T47D (cell line): ENCODE results near the gene CD300LF.

Experiments used
- DNase-seq, 2 experiments: peaks; one replicate each; pipeline versions ENCODE4 v3.0.0 to v3.0.0-alpha.2; 2011 to 2012; ENCODE audit warnings: low read depth in 1 of 2, low spot score in 1 of 2
- JUND ChIP-seq: IDR thresholded peaks from 2 replicates; pipeline ENCODE4 v1.6.1; 2012; ENCODE audit warnings: low read depth
- in situ Hi-C: cut with HindIII; loops from 2 replicates; pipeline ENCODE4 v1.10.0; 2016; ENCODE audit warnings: low sequenced_read_pairs, low pct_unique_long_range_greater_than_20kb

Gene CD300LF

DNA sequence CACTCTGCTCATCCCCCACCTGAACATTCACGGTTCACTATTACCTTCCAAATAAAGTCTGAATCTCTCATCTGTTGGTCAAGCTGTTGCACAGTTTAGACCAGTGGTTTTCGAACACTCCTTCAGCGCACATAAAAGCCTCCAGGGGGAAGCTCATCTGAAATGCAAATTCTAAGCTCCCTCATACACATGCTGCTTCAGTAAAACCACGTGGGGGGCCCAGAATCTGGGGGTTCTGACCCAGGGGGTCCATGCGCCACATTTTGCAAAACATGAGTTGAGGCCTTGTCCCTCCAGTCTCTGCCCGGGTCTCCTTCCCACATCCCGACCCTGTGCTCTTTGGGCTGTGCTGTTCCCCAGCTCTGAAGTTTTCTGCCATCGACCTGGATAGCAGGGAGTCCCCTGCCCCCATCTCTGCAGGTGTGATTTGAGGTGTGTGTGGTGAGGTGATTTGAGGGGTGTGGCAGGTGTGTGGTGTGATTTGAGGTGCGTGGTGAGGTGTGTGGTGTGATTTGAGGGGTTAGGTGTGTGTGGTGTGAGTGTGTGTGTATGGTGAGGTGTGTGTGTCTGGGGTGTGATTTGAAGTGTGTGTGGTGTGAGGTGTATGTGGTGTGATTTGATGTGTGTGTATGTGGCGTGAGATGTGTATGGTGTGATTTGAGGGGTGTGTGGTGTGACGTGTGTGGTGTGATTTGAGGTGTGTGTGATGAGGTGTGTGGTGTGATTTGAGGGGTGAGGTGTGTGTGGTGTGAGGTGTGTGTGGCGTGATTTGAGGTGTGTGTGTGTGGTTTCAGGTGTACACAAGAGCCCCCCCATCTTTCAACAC is 19.5 kb upstream of the CD300LF start:
- no peak for DNase-seq
- in situ Hi-C loops: no loop called here
- TF ChIP-seq JUND: no peak

- no peak for DNase-seq
- in situ Hi-C loops: no loop called here
- TF ChIP-seq JUND: no peak
These were observed 18.6 kb upstream of the CD300LF start for GRCh38 chr17:74731347-74731605.

DNA sequence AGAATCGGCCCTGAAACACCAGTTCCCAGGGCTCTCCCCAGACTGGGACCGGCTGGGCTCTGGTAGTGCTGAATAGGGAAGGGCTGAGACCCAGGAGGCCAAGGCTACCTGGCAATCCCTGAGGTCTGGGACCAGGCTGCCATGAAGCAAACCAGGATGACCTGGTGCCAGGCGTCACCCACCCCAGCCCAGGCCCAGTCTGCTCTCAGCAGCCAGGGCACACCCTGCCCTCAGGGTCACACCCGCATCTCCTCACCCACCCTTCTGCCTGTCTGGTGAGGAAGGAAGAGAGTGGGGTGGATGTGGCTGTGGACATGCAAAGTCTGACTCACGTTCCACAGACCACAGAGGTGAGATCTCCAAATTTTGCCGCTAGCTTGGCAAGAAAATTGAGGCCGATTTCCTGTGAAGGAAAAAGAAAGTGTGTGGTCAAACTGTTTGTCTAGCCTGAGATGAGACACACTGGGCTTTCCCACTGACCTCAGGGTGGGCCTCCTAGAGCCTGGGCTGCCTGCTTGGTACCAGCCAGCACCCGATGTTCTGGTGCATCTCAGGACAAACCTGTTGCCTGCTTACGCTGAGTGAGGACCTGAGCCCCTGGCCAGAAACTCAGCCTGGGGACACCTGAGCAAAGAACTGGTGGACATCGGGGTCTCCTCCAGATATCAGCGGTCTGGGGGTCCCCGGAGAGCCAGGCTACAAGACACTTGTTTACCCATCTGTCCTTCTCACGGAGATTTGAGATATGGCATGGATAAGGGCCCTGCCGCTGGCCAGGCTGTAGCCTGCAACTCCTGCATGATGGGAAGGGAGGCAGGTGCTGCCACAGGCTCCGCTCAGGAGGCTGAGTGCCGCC is 18.0 kb upstream of the CD300LF start:
- in situ Hi-C loops: no loop called here
- no peak for TF ChIP-seq JUND
- DNase-seq: no peak

- TF ChIP-seq JUND: no peak
- DNase-seq: no peak
- in situ Hi-C loops: no loop called here
These were observed 17.1 kb upstream of the CD300LF start for GRCh38 chr17:74729866-74730265.

DNA sequence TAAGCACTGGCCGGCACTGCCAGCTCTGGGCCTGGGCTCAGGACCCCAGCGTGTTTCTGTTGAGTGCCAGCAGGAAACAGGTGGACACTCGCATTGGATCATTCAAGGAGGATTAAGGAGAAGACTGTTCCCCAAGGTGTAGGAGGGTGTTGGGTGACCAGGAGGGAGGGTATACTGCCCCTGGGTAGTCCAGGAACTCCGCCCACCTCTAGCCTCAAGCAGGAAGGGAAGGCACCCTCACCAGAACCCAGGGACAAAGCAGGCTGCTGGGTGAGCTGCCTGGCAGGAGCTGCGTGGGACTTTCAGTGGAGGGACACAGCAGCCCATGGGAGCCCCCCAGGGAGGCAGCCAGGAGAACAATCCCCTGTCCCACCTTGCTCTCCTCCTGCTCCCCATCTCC is 16.6 kb upstream of the CD300LF start:
- in situ Hi-C loops: no loop called here
- no peak for DNase-seq
- no peak for TF ChIP-seq JUND

GRCh38 chr17:74728702-74729075 is 16.0 kb upstream of the CD300LF start:
- in situ Hi-C loops: no loop called here
- no peak for DNase-seq
- no peak for TF ChIP-seq JUND

- in situ Hi-C loops: no loop called here
- no peak for DNase-seq
- TF ChIP-seq JUND: no peak
These were observed 15.4 kb upstream of the CD300LF start for GRCh38 chr17:74728033-74728701.

GRCh38 chr17:74725111-74725510 is 12.4 kb upstream of the CD300LF start:
- no peak for TF ChIP-seq JUND
- in situ Hi-C loops: no loop called here
- no peak for DNase-seq

GRCh38 chr17:74723891-74724290 is 11.2 kb upstream of the CD300LF start:
- in situ Hi-C loops: no loop called here
- no peak for DNase-seq
- no peak for TF ChIP-seq JUND

GRCh38 chr17:74722782-74723181 is 10.1 kb upstream of the CD300LF start:
- in situ Hi-C loops: no loop called here
- no peak for TF ChIP-seq JUND
- DNase-seq: no peak

GRCh38 chr17:74720506-74720905 is 7.8 kb upstream of the CD300LF start:
- in situ Hi-C loops: no loop called here
- no peak for DNase-seq
- TF ChIP-seq JUND: no peak

DNA sequence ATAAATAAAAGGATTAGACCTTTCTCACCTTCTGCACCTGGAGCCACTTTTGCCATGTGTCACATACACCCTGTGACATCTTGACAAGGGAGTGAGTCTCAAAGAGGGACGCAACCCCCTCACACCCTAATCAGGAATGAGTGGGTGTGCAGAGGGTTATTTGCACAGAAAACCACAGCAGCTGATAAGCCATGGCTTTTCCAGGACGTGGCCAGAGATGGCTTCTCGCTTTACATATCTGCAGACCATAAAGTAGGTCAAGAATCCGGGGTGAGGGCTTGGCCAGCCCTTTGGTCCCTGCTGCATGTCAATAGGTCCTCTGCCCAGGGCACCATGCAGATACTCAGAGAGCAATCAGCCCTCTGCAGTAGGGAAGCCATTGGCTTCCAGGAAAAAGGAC is 2.4 kb upstream of the CD300LF start:
- in situ Hi-C loops: no loop called here
- no peak for TF ChIP-seq JUND
- no peak for DNase-seq

DNA sequence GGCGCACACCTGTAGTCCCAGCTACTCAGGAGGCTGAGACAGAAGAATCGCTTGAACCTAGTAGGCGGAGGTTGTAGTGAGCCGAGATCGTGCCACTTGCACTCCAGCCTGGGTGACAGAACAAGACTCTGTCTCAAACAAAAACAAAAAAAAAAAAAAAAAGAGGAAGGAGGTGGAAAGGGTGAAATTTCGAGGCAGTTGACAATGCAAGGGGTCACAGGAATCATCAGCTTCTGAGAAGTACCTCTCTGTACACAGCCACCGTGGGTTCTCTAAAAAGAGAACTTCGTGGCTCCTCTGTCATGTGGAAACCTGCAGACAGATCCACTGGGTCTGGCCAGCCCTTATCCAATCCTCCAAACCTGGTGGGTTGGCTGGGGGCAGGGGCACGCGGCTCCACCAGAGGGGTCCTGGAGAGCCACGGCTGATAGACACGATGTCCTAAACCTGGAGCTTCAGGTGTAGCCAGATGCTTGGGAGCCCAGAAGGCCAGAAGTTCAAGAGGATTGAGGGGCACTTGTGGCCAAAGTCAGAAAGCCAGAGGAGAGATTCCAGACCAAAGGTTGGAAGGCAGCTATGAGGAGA is 540 bp upstream of the CD300LF start:
- in situ Hi-C loops: no loop called here
- no peak for DNase-seq
- TF ChIP-seq JUND: no peak
